Measurements from ENCODE around the gene TBCD. TPM values are rescaled to one million over a fixed set of nuclear protein-coding genes. Genes with fewer than 3 reads are reported as not detected.

TBCD gene
- total and polyA plus RNA-seq, 2 donors (not counting 1 experiment from before 2014, with no cell fraction given), result 22.1 to 36.7 TPM

DNA sequence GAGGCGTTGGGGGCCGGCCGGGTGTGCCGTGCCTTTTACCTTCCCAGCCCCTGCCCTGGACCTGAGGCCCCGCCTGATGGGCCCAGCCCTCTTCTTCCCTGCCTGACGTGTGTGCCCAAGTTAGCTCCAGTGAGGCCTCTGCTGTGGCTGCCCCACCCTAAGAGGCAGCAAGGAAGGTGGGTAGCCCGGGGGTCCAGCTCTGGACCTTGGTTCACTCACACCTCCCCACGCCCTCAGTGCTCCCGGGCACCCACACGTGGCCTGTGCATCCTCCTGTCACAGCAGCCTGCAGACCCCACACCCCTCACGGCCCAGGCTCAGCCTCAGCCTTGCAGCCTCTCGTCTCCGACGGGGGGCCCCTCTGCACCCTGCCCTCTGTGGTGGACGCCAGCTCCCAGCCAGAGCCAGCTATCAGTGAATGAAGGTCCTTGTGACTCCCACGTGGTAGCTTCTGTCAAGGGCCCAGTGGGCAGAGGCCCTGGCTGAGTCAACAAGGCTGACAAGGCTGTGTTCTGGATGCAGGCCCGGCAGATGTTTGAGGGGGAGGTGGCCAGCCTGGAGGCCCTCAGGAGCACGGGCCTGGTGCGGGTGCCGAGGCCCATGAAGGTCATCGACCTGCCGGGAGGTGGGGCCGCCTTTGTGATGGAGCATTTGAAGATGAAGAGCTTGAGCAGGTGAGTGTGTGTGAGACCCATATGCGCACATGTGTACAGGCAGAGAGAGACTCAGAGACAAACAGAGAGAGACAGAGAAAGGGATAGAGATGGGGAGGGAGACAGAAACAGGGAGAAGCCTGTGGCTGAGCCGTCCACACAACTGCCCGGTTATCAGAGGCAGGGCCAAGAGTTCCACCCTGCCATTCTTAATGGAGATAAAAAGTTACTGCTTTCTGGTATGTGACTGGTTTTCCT lies 13.6 kb upstream of the TBCD start:
- no peaks in the 10 kb centered on the region for H3K4me1 ChIP-seq (ENCODE audit: control insufficient read depth, extremely low read depth, insufficient read depth, low read length)
- no peaks in the 10 kb centered on the region for H3K27me3 ChIP-seq (ENCODE audit: control insufficient read depth, insufficient read depth, low read length)
- no peaks in the 10 kb centered on the region for H3K79me2 ChIP-seq (ENCODE audit: control insufficient read depth, insufficient read depth, low read length)
- H2AFZ ChIP-seq (ENCODE audit: low read length), result no peak overlapping the region
- TF ChIP-seq, protein P1, sequence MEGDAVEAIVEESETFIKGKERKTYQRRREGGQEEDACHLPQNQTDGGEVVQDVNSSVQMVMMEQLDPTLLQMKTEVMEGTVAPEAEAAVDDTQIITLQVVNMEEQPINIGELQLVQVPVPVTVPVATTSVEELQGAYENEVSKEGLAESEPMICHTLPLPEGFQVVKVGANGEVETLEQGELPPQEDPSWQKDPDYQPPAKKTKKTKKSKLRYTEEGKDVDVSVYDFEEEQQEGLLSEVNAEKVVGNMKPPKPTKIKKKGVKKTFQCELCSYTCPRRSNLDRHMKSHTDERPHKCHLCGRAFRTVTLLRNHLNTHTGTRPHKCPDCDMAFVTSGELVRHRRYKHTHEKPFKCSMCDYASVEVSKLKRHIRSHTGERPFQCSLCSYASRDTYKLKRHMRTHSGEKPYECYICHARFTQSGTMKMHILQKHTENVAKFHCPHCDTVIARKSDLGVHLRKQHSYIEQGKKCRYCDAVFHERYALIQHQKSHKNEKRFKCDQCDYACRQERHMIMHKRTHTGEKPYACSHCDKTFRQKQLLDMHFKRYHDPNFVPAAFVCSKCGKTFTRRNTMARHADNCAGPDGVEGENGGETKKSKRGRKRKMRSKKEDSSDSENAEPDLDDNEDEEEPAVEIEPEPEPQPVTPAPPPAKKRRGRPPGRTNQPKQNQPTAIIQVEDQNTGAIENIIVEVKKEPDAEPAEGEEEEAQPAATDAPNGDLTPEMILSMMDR (conservative IDR thresholded peaks at IDR 0.05 in 1 of 2, IDR thresholded peaks at IDR 0.05 in 1 of 2; ENCODE audit: low read depth in 1 of 2, low read length in 2 of 2), result no peak
- no peak for TF ChIP-seq EZH2 (IDR thresholded peaks at IDR 0.05; ENCODE audit: low read length, missing control alignments)
- H3K4me3 ChIP-seq (replicated peaks in 1 of 4; ENCODE audit: control extremely low read depth in 1 of 4, insufficient read depth in 1 of 4, low read depth in 3 of 4, low read length in 4 of 4), result no peak overlapping the region
- DNase-seq (ENCODE audit: low read depth in 2 of 2), result peak in 1 of 2 donors; percentile 20
- H3K9me3 ChIP-seq (ENCODE audit: control insufficient read depth, insufficient read depth, low read depth, low read length), result peaks cover 5% of the 10 kb centered on the region
- no peak overlapping the region for H3K27ac ChIP-seq (ENCODE audit: insufficient read depth, low read length)
- no peak overlapping the region for H3K4me2 ChIP-seq (ENCODE audit: extremely low read depth, insufficient read depth, low read length)
- no peak overlapping the region for H3K9ac ChIP-seq (ENCODE audit: insufficient read depth, low read length)
- H4K20me1 ChIP-seq (ENCODE audit: control insufficient read depth, extremely low read depth, insufficient read depth, low read length), result no peaks in the 10 kb centered on the region
- peaks cover 4% of the 10 kb centered on the region for H3K36me3 ChIP-seq (ENCODE audit: control insufficient read depth, insufficient read depth, low read length)

DNA sequence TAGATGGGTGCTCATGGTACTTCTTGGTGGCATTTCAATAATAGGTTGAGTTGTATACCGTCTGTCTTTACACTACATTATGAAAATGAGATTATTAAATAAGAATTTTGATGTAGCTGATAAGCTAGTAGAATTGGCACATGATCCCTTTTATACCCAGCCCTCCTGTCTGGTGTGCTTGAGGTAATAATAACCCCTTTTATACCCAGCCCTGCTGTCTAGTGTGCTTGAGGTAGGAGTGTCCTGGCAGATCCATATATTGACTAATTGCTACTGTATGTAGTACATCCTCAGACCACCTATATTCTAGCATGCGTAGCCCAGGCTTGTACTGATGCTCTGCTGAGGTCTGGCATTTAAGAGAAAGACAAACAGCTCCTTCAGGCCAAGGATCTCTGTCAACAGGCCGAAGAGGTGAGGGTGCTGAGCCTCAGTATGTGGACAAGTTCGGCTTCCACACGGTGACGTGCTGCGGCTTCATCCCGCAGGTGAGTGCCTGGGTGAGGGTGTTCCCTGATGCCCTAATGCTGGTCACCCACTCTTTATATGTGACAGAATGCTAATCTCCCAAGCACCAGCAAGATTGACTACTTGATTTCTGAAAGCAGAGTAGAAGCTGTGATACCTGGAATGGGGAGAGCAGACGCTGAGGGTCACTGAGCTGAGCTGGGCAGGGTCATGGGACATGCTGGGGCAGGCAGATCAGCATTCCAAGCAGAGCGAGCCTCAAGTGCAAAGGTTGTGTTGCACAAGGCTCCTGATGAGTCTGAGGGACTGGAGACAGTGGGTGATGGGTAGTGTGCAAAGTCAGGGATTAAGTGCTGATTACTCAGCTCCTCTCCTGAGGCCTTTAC lies 10.7 kb upstream of the TBCD start:
- peaks cover 3% of the 10 kb centered on the region for H3K9me3 ChIP-seq (ENCODE audit: control insufficient read depth, insufficient read depth, low read depth, low read length)
- no peak for TF ChIP-seq EZH2 (IDR thresholded peaks at IDR 0.05; ENCODE audit: low read length, missing control alignments)
- TF ChIP-seq, protein P1 (conservative IDR thresholded peaks at IDR 0.05 in 1 of 2, IDR thresholded peaks at IDR 0.05 in 1 of 2; ENCODE audit: low read depth in 1 of 2, low read length in 2 of 2), result no peak
- no peak overlapping the region for H3K9ac ChIP-seq (ENCODE audit: insufficient read depth, low read length)
- H4K20me1 ChIP-seq (ENCODE audit: control insufficient read depth, extremely low read depth, insufficient read depth, low read length), result no peaks in the 10 kb centered on the region
- H3K4me2 ChIP-seq (ENCODE audit: extremely low read depth, insufficient read depth, low read length), result no peak overlapping the region
- H3K27me3 ChIP-seq (ENCODE audit: control insufficient read depth, insufficient read depth, low read length), result no peaks in the 10 kb centered on the region
- no peak overlapping the region for H3K4me3 ChIP-seq (replicated peaks in 1 of 4; ENCODE audit: control extremely low read depth in 1 of 4, insufficient read depth in 1 of 4, low read depth in 3 of 4, low read length in 4 of 4)
- no peaks in the 10 kb centered on the region for H3K4me1 ChIP-seq (ENCODE audit: control insufficient read depth, extremely low read depth, insufficient read depth, low read length)
- H3K27ac ChIP-seq (ENCODE audit: insufficient read depth, low read length), result no peak overlapping the region
- peak in 1 of 2 donors; percentile 31 for DNase-seq (ENCODE audit: low read depth in 2 of 2)
- no peaks in the 10 kb centered on the region for H3K79me2 ChIP-seq (ENCODE audit: control insufficient read depth, insufficient read depth, low read length)
- H3K36me3 ChIP-seq (ENCODE audit: control insufficient read depth, insufficient read depth, low read length), result peaks cover 4% of the 10 kb centered on the region
- H2AFZ ChIP-seq (ENCODE audit: low read length), result no peak overlapping the region

All from fibroblast of lung (primary cell).